Neuronal stem cell (in vitro differentiated cells): ENCODE measurements around the gene DPP9.

Source experiments
- DNase-seq: peaks from one replicate; pipeline ENCODE4 v3.0.0-alpha.2; 2013; ENCODE audit warnings: low spot score
- H2AFZ ChIP-seq: one replicate; pipeline ENCODE4 v1.6.1; 2013; ENCODE audit warnings: mild to moderate bottlenecking, low read length, inconsistent platforms
- H2AK5ac ChIP-seq: 2 replicates; pipeline ENCODE4 v1.6.1; 2013; ENCODE audit warnings: low read depth, mild to moderate bottlenecking, inconsistent platforms, low read length, moderate library complexity, mixed read lengths
- H2BK120ac ChIP-seq: 2 replicates; pipeline ENCODE4 v1.6.1; 2013; ENCODE audit warnings: low read depth, mild to moderate bottlenecking, inconsistent platforms, low read length, moderate library complexity, mixed read lengths
- H2BK12ac ChIP-seq: one replicate; pipeline ENCODE4 v1.6.1; 2013; ENCODE audit warnings: low read length, inconsistent platforms
- H2BK15ac ChIP-seq: 2 replicates; pipeline ENCODE4 v1.6.1; 2013; ENCODE audit warnings: mild to moderate bottlenecking, low read length, inconsistent platforms, mixed read lengths
- H2BK5ac ChIP-seq: one replicate; pipeline ENCODE4 v1.6.1; 2013; ENCODE audit warnings: inconsistent platforms, mild to moderate bottlenecking, low read length, moderate library complexity
- H3K14ac ChIP-seq: one replicate; pipeline ENCODE4 v1.6.1; 2013; ENCODE audit warnings: low read length, inconsistent platforms
- H3K18ac ChIP-seq: 2 replicates; pipeline ENCODE4 v1.6.1; 2013; ENCODE audit warnings: low read length, inconsistent platforms
- H3K23ac ChIP-seq: 2 replicates; pipeline ENCODE4 v1.6.1; 2013; ENCODE audit warnings: low read depth, mild to moderate bottlenecking, mixed read lengths, low read length, inconsistent platforms; ENCODE audit not compliant: poor library complexity
- H3K27ac ChIP-seq: replicated peaks from 3 replicates; pipeline ENCODE4 v1.5.1; 2013; ENCODE audit warnings: low read length, inconsistent platforms
- H3K27me3 ChIP-seq, 3 experiments: 2 replicates each; pipeline ENCODE4 v1.6.1; 2013; ENCODE audit warnings: low read length in 3 of 3, mild to moderate bottlenecking in 2 of 3, inconsistent platforms in 1 of 3, low read depth in 1 of 3, mixed read lengths in 1 of 3, moderate library complexity in 1 of 3; ENCODE audit not compliant: control insufficient read depth in 3 of 3, insufficient read depth in 3 of 3
- H3K36me3 ChIP-seq, 2 donors: replicated peaks in 1 of 2; 2 replicates each; pipeline ENCODE4 v1.6.1; 2013; ENCODE audit warnings: low read length in 2 of 2; ENCODE audit not compliant: control insufficient read depth in 2 of 2, insufficient read depth in 2 of 2
- H3K4ac ChIP-seq: 2 replicates; pipeline ENCODE4 v1.6.1; 2013; ENCODE audit warnings: inconsistent platforms, mild to moderate bottlenecking, low read length, moderate library complexity
- H3K4me1 ChIP-seq, 2 donors: 1 replicate in 1 of 2; 2 replicates in 1 of 2; pipeline ENCODE4 v1.6.1; 2013; ENCODE audit warnings: low read length in 2 of 2, low read depth in 1 of 2; ENCODE audit not compliant: control insufficient read depth in 2 of 2, insufficient read depth in 1 of 2
- H3K4me2 ChIP-seq: one replicate; pipeline ENCODE4 v1.6.1; 2013; ENCODE audit warnings: mild to moderate bottlenecking, low read length, inconsistent platforms; ENCODE audit not compliant: insufficient read depth, poor library complexity, severe bottlenecking
- H3K4me3 ChIP-seq, 2 donors: 2 replicates each; pipeline ENCODE4 v1.5.1; 2013; ENCODE audit warnings: low read length in 2 of 2, mild to moderate bottlenecking in 2 of 2, inconsistent platforms in 1 of 2, moderate library complexity in 1 of 2
- H3K79me1 ChIP-seq: one replicate; pipeline ENCODE4 v1.6.1; 2013; ENCODE audit warnings: low read depth, mild to moderate bottlenecking, inconsistent platforms, low read length, moderate library complexity
- H3K9ac ChIP-seq: one replicate; pipeline ENCODE4 v1.6.1; 2013; ENCODE audit warnings: mild to moderate bottlenecking, low read depth, low read length, inconsistent platforms; ENCODE audit not compliant: poor library complexity
- H3K9me3 ChIP-seq, 2 donors: replicated peaks in 1 of 2; 2 replicates each; pipeline versions ENCODE3 to v1.6.1; 2013; ENCODE audit warnings: low read length in 2 of 2, mild to moderate bottlenecking in 2 of 2, inconsistent platforms in 1 of 2, low read depth in 1 of 2, mixed read lengths in 1 of 2, moderate library complexity in 1 of 2; ENCODE audit not compliant: control insufficient read depth in 2 of 2, insufficient read depth in 1 of 2
- H4K8ac ChIP-seq: one replicate; pipeline ENCODE4 v1.6.1; 2013; ENCODE audit warnings: low read depth, mild to moderate bottlenecking, inconsistent platforms, low read length, moderate library complexity
- H4K91ac ChIP-seq: one replicate; pipeline ENCODE4 v1.6.1; 2013; ENCODE audit warnings: low read length, low read depth, mild to moderate bottlenecking, inconsistent platforms; ENCODE audit not compliant: poor library complexity
- WGBS, 2 donors: extraction: QIAGEN DNeasy Blood & Tissue Kit; methylation state at CpG; one replicate each; pipeline ENCODE4 v1.1.7; 2013; ENCODE audit warnings: missing lambda C conversion rate in 2 of 2, mixed read lengths in 1 of 2; ENCODE audit not compliant: insufficient read length in 2 of 2, insufficient replicate concordance in 1 of 2; ENCODE audit errors: extremely low coverage in 2 of 2; 5-methylcytosine and 5-hydroxymethylcytosine counted together

Gene DPP9

DNA sequence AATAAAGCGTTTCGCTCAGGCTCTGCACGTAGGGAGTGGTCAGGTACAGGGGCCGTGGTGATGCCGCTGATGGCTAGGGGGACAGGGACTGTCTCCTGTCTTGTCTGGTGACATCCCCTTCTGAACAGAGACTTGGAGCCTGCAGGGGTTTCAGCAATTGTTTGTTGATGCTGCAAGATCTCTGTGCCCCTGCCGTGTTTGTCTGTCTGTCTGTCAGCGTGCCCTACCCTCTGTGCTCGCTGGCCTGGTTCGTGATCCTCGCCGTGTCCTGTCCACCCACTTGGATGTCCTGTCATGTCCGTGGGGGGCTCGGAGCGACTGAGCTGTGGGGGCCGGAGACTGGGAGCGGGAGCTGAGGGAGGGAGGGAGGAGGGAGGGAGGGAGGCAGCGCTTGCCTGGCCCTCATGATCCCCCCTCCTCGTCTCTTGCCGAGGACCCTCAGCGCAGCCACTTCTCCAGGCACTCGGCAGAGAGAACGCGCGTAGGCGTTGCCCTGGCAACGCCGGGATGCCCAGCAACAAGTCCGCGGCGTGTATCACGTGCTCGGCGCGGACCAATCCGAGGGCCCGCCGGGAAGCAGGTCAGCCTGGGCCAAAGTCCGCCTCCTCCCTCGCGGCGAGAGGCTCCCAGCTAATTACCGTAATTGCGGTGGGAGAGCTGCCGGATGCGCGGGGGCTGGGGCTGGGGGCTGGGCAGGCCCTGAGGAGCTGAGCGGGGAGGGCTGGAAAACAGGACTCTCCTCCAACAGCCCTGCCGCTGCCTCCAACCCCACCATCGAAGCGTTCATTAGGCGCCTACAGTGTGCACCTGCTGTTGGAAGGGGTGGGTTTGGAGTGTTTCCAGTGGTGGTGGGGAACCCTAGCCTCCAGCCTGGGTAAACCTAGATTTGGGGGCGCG lies 36.0 kb upstream of the DPP9 start:
- H2BK120ac ChIP-seq = no peak overlapping the region
- no peak overlapping the region for H3K14ac ChIP-seq
- peaks cover 13 to 15% of the 10 kb centered on the region in 2 donors for H3K4me1 ChIP-seq
- H3K18ac ChIP-seq = peak overlapping the region; percentile 84
- peak overlapping the region; percentile 34 for H3K27ac ChIP-seq
- H4K91ac ChIP-seq = no peak overlapping the region
- no peaks in the 10 kb centered on the region for H3K79me1 ChIP-seq
- H3K4ac ChIP-seq = no peak overlapping the region
- no peaks in the 10 kb centered on the region for H3K27me3 ChIP-seq
- peak overlapping the region; percentile 77 for H3K4me2 ChIP-seq
- H2BK5ac ChIP-seq = peak overlapping the region; percentile 66
- peak; percentile 95 for DNase-seq
- no peak overlapping the region for H2AK5ac ChIP-seq
- peak overlapping the region; percentile 26 for H3K9ac ChIP-seq
- H4K8ac ChIP-seq = no peak overlapping the region
- peak overlapping the region; percentile 70 for H2BK15ac ChIP-seq
- no peak overlapping the region for H3K23ac ChIP-seq
- peak overlapping the region; percentile 48 to 76 for H3K4me3 ChIP-seq
- H2AFZ ChIP-seq = peak overlapping the region; percentile 90
- no peaks in the 10 kb centered on the region for H3K36me3 ChIP-seq
- H3K9me3 ChIP-seq = no peaks in the 10 kb centered on the region
- H2BK12ac ChIP-seq = no peak overlapping the region
- WGBS, 2 donors = no CpG with 5 or more reads among the region's 53 CpGs

DNA sequence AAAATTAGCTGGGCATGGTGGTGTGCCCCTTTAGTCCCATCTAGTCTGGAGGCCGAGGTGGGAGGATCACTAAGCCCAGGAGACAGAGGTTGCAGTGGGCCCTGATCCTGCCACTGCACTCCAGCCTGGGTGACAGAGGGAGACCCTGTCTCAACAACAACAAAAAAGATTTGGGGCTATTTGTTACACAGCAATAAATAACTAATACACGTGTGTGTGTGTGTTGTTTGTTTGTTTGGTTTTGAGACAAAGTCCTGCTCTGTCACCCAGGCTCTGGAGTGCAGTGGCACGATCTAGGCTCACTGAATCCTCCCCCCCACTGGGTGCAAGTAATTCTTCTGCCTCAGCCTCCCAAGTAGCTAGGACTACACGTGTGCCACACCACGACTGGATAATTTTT lies 35.0 kb upstream of the DPP9 start:
- Histone ChIP-seq H2BK120ac (no peak overlapping the region), H4K91ac (no peak overlapping the region), H2AK5ac (no peak overlapping the region), H3K27ac (no peak overlapping the region), H3K23ac (no peak overlapping the region), H3K18ac (no peak overlapping the region), H3K36me3 (no peaks in the 10 kb centered on the region), H2BK15ac (no peak overlapping the region), H4K8ac (no peak overlapping the region), H3K4me3 (no peak overlapping the region), H3K4me1 (peaks cover 10 to 16% of the 10 kb centered on the region in 2 donors), H3K27me3 (no peaks in the 10 kb centered on the region), H3K4ac (no peak overlapping the region), H3K14ac (no peak overlapping the region), H3K79me1 (no peaks in the 10 kb centered on the region), H2BK12ac (no peak overlapping the region), H3K9me3 (no peaks in the 10 kb centered on the region), H2BK5ac (no peak overlapping the region), H3K4me2 (no peak overlapping the region), H2AFZ (no peak overlapping the region), H3K9ac (no peak overlapping the region)
- no CpG with 5 or more reads among the region's 5 CpGs for WGBS, 2 donors
- no peak for DNase-seq

DNA sequence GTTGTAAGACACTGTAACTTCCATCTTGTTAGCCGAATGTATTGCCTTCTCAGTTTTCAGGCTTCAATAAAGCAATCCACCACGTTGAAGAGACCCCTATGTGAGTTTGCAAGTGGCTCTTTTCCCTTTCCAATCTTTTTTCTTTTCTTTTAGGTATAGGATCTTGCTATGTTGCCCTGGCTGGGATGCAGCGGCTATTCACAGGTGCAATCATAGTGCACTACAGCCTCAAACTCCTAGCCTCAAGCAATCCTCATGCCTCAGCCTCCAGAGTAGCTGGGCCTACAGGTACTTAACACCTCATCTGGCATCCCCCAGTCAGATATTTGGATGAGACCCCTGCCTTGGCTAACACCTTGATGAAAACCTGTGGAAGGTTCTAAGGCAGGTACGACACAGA lies 34.4 kb upstream of the DPP9 start:
- no peaks in the 10 kb centered on the region for H3K79me1 ChIP-seq
- H2BK15ac ChIP-seq = no peak overlapping the region
- no peaks in the 10 kb centered on the region for H3K27me3 ChIP-seq
- WGBS, 2 donors = no CpG with 5 or more reads among the region's 4 CpGs
- H2BK12ac ChIP-seq = no peak overlapping the region
- no peaks in the 10 kb centered on the region for H3K36me3 ChIP-seq
- no peak for DNase-seq
- no peak overlapping the region for H3K18ac ChIP-seq
- H3K9me3 ChIP-seq = no peaks in the 10 kb centered on the region
- H4K91ac ChIP-seq = no peak overlapping the region
- H4K8ac ChIP-seq = no peak overlapping the region
- no peak overlapping the region for H2BK120ac ChIP-seq
- H3K23ac ChIP-seq = no peak overlapping the region
- H3K4me2 ChIP-seq = no peak overlapping the region
- H2AFZ ChIP-seq = no peak overlapping the region
- no peak overlapping the region for H2AK5ac ChIP-seq
- H3K27ac ChIP-seq = no peak overlapping the region
- no peak overlapping the region for H3K4ac ChIP-seq
- no peak overlapping the region for H3K4me3 ChIP-seq
- no peak overlapping the region for H3K14ac ChIP-seq
- H3K9ac ChIP-seq = no peak overlapping the region
- no peak overlapping the region for H2BK5ac ChIP-seq
- H3K4me1 ChIP-seq = peaks cover 8 to 16% of the 10 kb centered on the region in 2 donors

- Histone ChIP-seq H3K79me1 (no peaks in the 10 kb centered on the region), H3K4me2 (no peak overlapping the region), H3K14ac (no peak overlapping the region), H3K27me3 (peaks cover 0 to 3% (median 0%) of the 10 kb centered on the region in 3 experiments), H3K18ac (no peak overlapping the region), H2AFZ (no peak overlapping the region), H2BK5ac (no peak overlapping the region), H3K4ac (no peak overlapping the region), H2BK12ac (no peak overlapping the region), H3K9me3 (no peaks in the 10 kb centered on the region), H2BK120ac (no peak overlapping the region), H2BK15ac (no peak overlapping the region), H4K8ac (no peak overlapping the region), H3K36me3 (no peaks in the 10 kb centered on the region), H3K4me3 (no peak overlapping the region), H3K27ac (no peak overlapping the region), H2AK5ac (no peak overlapping the region), H3K9ac (no peak overlapping the region), H3K4me1 (peaks cover 7 to 13% of the 10 kb centered on the region in 2 donors), H4K91ac (no peak overlapping the region), H3K23ac (no peak overlapping the region)
- DNase-seq = no peak
- whole genome bisulfite sequencing, 2 donors = no CpG with 5 or more reads among the region's 7 CpGs
These were observed 31.8 kb upstream of the DPP9 start for GRCh38 chr19:4755459-4755858.
